ENCODE measurements around the gene RBBP8. TPM values are rescaled to one million over a fixed set of nuclear protein-coding genes. Genes with fewer than 3 reads are reported as not detected.

Gene RBBP8
- total and polyA plus RNA-seq, 10 of the 15 experiments (the other 5 are each of a cell fraction or from before 2014, with no cell fraction given), result 46.2 to 82.3 (median 68.7) TPM

GRCh38 chr18:22946846-22947245 is 13.7 kb downstream of the RBBP8 start:
- H4K20me1 ChIP-seq (ENCODE audit: control insufficient read depth, insufficient read depth), result no peaks in the 10 kb centered on the region
- no peak overlapping the region for H3K4me3 ChIP-seq
- H3K4me1 ChIP-seq (ENCODE audit: control insufficient read depth, insufficient read depth, low read length), result peaks cover 4% of the 10 kb centered on the region; the same call in 1 of the 2 replicates
- no peak overlapping the region for H3K9ac ChIP-seq (ENCODE audit: control insufficient read depth, insufficient read depth, low read length)
- no peak overlapping the region for H3K4me2 ChIP-seq (ENCODE audit: control insufficient read depth, insufficient read depth)
- no peak overlapping the region for H3K27ac ChIP-seq (ENCODE audit: control insufficient read depth, insufficient read depth)
- FAIRE-seq, result no peak
- DNase-seq (ENCODE audit: low read depth, low spot score), result no peak
- ChIA-PET POLR2A (interaction anchor here (1.2 kb wide), 1 partner anchor 18 kb away, joined by 3 read pairs; no protein-coding TSS in a partner anchor), CTCF (interaction anchor here (1.2 to 2.9 kb wide), 3 partner anchors 11 to 14 kb away, joined by 3 to 19 read pairs (median 8); partner anchors contain the start of gene RBBP8), RAD21 (ENCODE audit: unreplicated experiment) (interaction anchor here (1.4 kb wide), 1 partner anchor 32 kb away, joined by 4 read pairs; no protein-coding TSS in a partner anchor), SMC1A (ENCODE audit: uncharacterized antibody, unreplicated experiment) (interaction anchor here (0.9 to 2.3 kb wide), 8 partner anchors 10 to 465 kb away, joined by 3 to 11 read pairs (median 5); no protein-coding TSS in a partner anchor)
- H3K27me3 ChIP-seq (replicated peaks in 1 of 2; ENCODE audit: control insufficient read depth in 2 of 2, insufficient read depth in 2 of 2, low read length in 1 of 2), result no peaks in the 10 kb centered on the region
- H3K36me3 ChIP-seq (ENCODE audit: control insufficient read depth in 2 of 2, insufficient read depth in 2 of 2, low read length in 1 of 2), result peaks cover 2 to 4% of the 10 kb centered on the region in 2 experiments; a peak in 1 of 4 replicates
- intact Hi-C loops (cut with micrococcal nuclease; ENCODE audit: unreplicated experiment) (no loop called here), in situ Hi-C loops (cut with MboI) (loop anchor here (25.0 kb wide), 1 partner anchor 1835 kb away; the partner anchor contains the start of gene ROCK1)
- no TSS peak for BruUV-seq (replicated peaks)
- no peaks in the 10 kb centered on the region; the same call in 1 of the 2 replicates for H3K79me2 ChIP-seq (ENCODE audit: control insufficient read depth, insufficient read depth, low read length)
- TF ChIP-seq MYC (IDR thresholded peaks at IDR 0.05; ENCODE audit: insufficient read depth, insufficient read length, insufficient replicate concordance, low read length, severe bottlenecking), result no peak
- no peak for TF ChIP-seq NR2F1 (conservative IDR thresholded peaks at IDR 0.05)
- no peak for TF ChIP-seq MTA2 (IDR thresholded peaks at IDR 0.05; ENCODE audit: low read depth)
- no peak for TF ChIP-seq BRCA1 (IDR thresholded peaks at IDR 0.05; ENCODE audit: low read depth, low read length)
- TF ChIP-seq NR2C1 (IDR thresholded peaks at IDR 0.05), result no peak
- no peak for TF ChIP-seq ZSCAN29 (IDR thresholded peaks at IDR 0.05)
- no peak for TF ChIP-seq RELA (IDR thresholded peaks at IDR 0.05; ENCODE audit: borderline replicate concordance, partially characterized antibody)
- TF ChIP-seq BCLAF1 (IDR thresholded peaks at IDR 0.05), result no peak
- TF ChIP-seq MXI1 (IDR thresholded peaks at IDR 0.05; ENCODE audit: low read depth, low read length), result no peak
- TF ChIP-seq SREBF1 (IDR thresholded peaks at IDR 0.05; ENCODE audit: low read length), result no peak
- TF ChIP-seq HDGF (IDR thresholded peaks at IDR 0.05), result no peak
- TF ChIP-seq, protein P1, sequence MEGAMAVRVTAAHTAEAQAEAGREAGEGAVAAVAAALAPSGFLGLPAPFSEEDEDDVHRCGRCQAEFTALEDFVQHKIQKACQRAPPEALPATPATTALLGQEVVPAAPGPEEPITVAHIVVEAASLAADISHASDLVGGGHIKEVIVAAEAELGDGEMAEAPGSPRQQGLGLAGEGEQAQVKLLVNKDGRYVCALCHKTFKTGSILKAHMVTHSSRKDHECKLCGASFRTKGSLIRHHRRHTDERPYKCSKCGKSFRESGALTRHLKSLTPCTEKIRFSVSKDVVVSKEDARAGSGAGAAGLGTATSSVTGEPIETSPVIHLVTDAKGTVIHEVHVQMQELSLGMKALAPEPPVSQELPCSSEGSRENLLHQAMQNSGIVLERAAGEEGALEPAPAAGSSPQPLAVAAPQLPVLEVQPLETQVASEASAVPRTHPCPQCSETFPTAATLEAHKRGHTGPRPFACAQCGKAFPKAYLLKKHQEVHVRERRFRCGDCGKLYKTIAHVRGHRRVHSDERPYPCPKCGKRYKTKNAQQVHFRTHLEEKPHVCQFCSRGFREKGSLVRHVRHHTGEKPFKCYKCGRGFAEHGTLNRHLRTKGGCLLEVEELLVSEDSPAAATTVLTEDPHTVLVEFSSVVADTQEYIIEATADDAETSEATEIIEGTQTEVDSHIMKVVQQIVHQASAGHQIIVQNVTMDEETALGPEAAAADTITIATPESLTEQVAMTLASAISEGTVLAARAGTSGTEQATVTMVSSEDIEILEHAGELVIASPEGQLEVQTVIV (IDR thresholded peaks at IDR 0.05; ENCODE audit: borderline replicate concordance, partially characterized antibody), result no peak
- no peak for TF ChIP-seq GABPA (IDR thresholded peaks at IDR 0.05; ENCODE audit: low read depth)
- TF ChIP-seq ZZZ3 (IDR thresholded peaks at IDR 0.05; ENCODE audit: control insufficient read depth, insufficient read length, low read depth), result no peak
- TF ChIP-seq NKRF (conservative IDR thresholded peaks at IDR 0.05), result no peak
- no peak for TF ChIP-seq TAF1 (IDR thresholded peaks at IDR 0.05; ENCODE audit: borderline replicate concordance, low read depth, low read length)
- no peak for TF ChIP-seq SIX5 (IDR thresholded peaks at IDR 0.05; ENCODE audit: low read depth, low read length, severe bottlenecking)
- TF ChIP-seq, protein P2, sequence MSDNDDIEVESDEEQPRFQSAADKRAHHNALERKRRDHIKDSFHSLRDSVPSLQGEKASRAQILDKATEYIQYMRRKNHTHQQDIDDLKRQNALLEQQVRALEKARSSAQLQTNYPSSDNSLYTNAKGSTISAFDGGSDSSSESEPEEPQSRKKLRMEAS (IDR thresholded peaks at IDR 0.05; ENCODE audit: low read depth, low read length), result no peak
- H3K9me3 ChIP-seq (replicated peaks; ENCODE audit: control insufficient read depth, insufficient read depth, low read length), result no peaks in the 10 kb centered on the region
- WGBS (ENCODE audit: insufficient coverage, insufficient replicate concordance, low lambda C conversion rate, missing lambda C conversion rate), result 78% methylated on average over 2 of the region's 2 CpGs
- H2AFZ ChIP-seq (ENCODE audit: control insufficient read depth, low read depth, low read length), result no peak overlapping the region
- ATAC-seq, result no peak
